ENCODE measurements around the gene PRKRIP1.
"Not testable (repeated sequence)": the region's sequence is repeated elsewhere in the genome, so short reads cannot be mapped to it uniquely, and the experiment has no call there.

The PRKRIP1 gene

GRCh38 chr7:102454468-102454867 lies 58.3 kb downstream of the PRKRIP1 start:
- Histone ChIP-seq H3K9ac (ENCODE audit: low read length) (no peak overlapping the region; the same call in 1 of the 2 replicates), H3K4me3 (ENCODE audit: low read depth, low read length, poor library complexity, severe bottlenecking) (no peak overlapping the region), H4K20me1 (ENCODE audit: insufficient read depth, low read length) (no peaks in the 10 kb centered on the region), H3K27me3 (ENCODE audit: insufficient read depth, low read length) (no peaks in the 10 kb centered on the region), H3K79me2 (ENCODE audit: insufficient read depth, low read length) (no peaks in the 10 kb centered on the region), H3K36me3 (ENCODE audit: insufficient read depth, low read length) (peaks cover 37% of the 10 kb centered on the region), H3F3A (ENCODE audit: insufficient read depth, low read length) (no peaks in the 10 kb centered on the region; the same call in 1 of the 2 replicates), H3K9me2 (ENCODE audit: low read depth, low read length) (no peaks in the 10 kb centered on the region), H3K4me1 (ENCODE audit: insufficient read depth, low read length, severe bottlenecking) (peaks cover 28% of the 10 kb centered on the region), H3K4me2 (ENCODE audit: low read length) (no peak overlapping the region), H2AFZ (ENCODE audit: low read length) (no peak overlapping the region), H3K27ac (ENCODE audit: low read depth, low read length, poor library complexity, severe bottlenecking) (peak overlapping the region; percentile 62), H3K9me3 (ENCODE audit: low read length) (no peaks in the 10 kb centered on the region)
- TF ChIP-seq EZH2 (IDR thresholded peaks at IDR 0.05; ENCODE audit: borderline replicate concordance, low read length): no peak
- no peak for TF ChIP-seq CTCF (IDR thresholded peaks at IDR 0.05; ENCODE audit: low read length)

DNA sequence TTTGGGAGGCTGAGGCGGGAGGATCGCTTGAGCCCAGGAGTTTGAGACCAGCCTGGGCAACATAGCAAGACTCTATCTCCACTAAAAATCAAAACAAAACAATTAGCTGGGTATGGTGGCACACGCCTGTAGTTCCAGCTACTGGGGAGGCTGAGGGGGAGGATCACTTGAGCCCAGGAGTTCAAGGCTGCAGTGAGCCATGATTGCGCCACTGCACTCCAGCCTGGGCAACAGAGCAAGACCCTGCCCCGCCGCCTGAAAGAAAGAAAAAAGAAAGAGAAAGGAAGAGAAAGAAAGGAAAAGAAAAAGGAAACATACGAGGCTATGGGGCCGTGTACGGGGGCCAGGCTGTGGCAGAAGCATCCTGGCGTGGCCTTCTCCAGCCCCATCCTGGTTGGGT lies 58.8 kb downstream of the PRKRIP1 start:
- not testable (repeated sequence) for H3K9me3 ChIP-seq (ENCODE audit: low read length); H3K9me2 ChIP-seq (ENCODE audit: low read depth, low read length); H3K4me2 ChIP-seq (ENCODE audit: low read length); H3K4me3 ChIP-seq (ENCODE audit: low read depth, low read length, poor library complexity, severe bottlenecking); H3K27me3 ChIP-seq (ENCODE audit: insufficient read depth, low read length); H3F3A ChIP-seq (ENCODE audit: insufficient read depth, low read length); H2AFZ ChIP-seq (ENCODE audit: low read length); H4K20me1 ChIP-seq (ENCODE audit: insufficient read depth, low read length); H3K9ac ChIP-seq (ENCODE audit: low read length); H3K79me2 ChIP-seq (ENCODE audit: insufficient read depth, low read length)
- H3K4me1 ChIP-seq (ENCODE audit: insufficient read depth, low read length, severe bottlenecking): peaks cover 28% of the 10 kb centered on the region
- peak overlapping the region; percentile 62 for H3K27ac ChIP-seq (ENCODE audit: low read depth, low read length, poor library complexity, severe bottlenecking)
- H3K36me3 ChIP-seq (ENCODE audit: insufficient read depth, low read length): peaks cover 39% of the 10 kb centered on the region

- no peaks in the 10 kb centered on the region for H3K9me2 ChIP-seq (ENCODE audit: low read depth, low read length)
- H3K9me3 ChIP-seq (ENCODE audit: low read length): no peaks in the 10 kb centered on the region
- no peak overlapping the region for H3K27ac ChIP-seq (ENCODE audit: low read depth, low read length, poor library complexity, severe bottlenecking)
- no peak overlapping the region for H3K9ac ChIP-seq (ENCODE audit: low read length)
- peaks cover 22% of the 10 kb centered on the region for H3K4me1 ChIP-seq (ENCODE audit: insufficient read depth, low read length, severe bottlenecking)
- H3K4me2 ChIP-seq (ENCODE audit: low read length): no peak overlapping the region
- H2AFZ ChIP-seq (ENCODE audit: low read length): no peak overlapping the region
- no peaks in the 10 kb centered on the region for H4K20me1 ChIP-seq (ENCODE audit: insufficient read depth, low read length)
- peaks cover 39% of the 10 kb centered on the region for H3K36me3 ChIP-seq (ENCODE audit: insufficient read depth, low read length)
- no peak overlapping the region for H3K4me3 ChIP-seq (ENCODE audit: low read depth, low read length, poor library complexity, severe bottlenecking)
- no peaks in the 10 kb centered on the region; the same call in 1 of the 2 replicates for H3F3A ChIP-seq (ENCODE audit: insufficient read depth, low read length)
- TF ChIP-seq EZH2 (IDR thresholded peaks at IDR 0.05; ENCODE audit: borderline replicate concordance, low read length): no peak
- no peak for TF ChIP-seq CTCF (IDR thresholded peaks at IDR 0.05; ENCODE audit: low read length)
- H3K79me2 ChIP-seq (ENCODE audit: insufficient read depth, low read length): no peaks in the 10 kb centered on the region
- H3K27me3 ChIP-seq (ENCODE audit: insufficient read depth, low read length): no peaks in the 10 kb centered on the region
Observed at GRCh38 chr7:102455596-102455995, 59.4 kb downstream of the PRKRIP1 start.

GRCh38 chr7:102456327-102456726 lies 60.2 kb downstream of the PRKRIP1 start:
- H3K27me3 ChIP-seq (ENCODE audit: insufficient read depth, low read length): no peaks in the 10 kb centered on the region
- no peak overlapping the region for H3K27ac ChIP-seq (ENCODE audit: low read depth, low read length, poor library complexity, severe bottlenecking)
- no peak overlapping the region for H3K4me3 ChIP-seq (ENCODE audit: low read depth, low read length, poor library complexity, severe bottlenecking)
- H3F3A ChIP-seq (ENCODE audit: insufficient read depth, low read length): no peaks in the 10 kb centered on the region; the same call in 1 of the 2 replicates
- no peak overlapping the region for H3K4me2 ChIP-seq (ENCODE audit: low read length)
- no peaks in the 10 kb centered on the region for H3K9me3 ChIP-seq (ENCODE audit: low read length)
- no peak for TF ChIP-seq CTCF (IDR thresholded peaks at IDR 0.05; ENCODE audit: low read length)
- TF ChIP-seq EZH2 (IDR thresholded peaks at IDR 0.05; ENCODE audit: borderline replicate concordance, low read length): no peak
- no peak overlapping the region for H2AFZ ChIP-seq (ENCODE audit: low read length)
- no peaks in the 10 kb centered on the region for H4K20me1 ChIP-seq (ENCODE audit: insufficient read depth, low read length)
- H3K79me2 ChIP-seq (ENCODE audit: insufficient read depth, low read length): no peaks in the 10 kb centered on the region
- H3K36me3 ChIP-seq (ENCODE audit: insufficient read depth, low read length): peaks cover 39% of the 10 kb centered on the region
- H3K9me2 ChIP-seq (ENCODE audit: low read depth, low read length): no peaks in the 10 kb centered on the region
- peaks cover 14% of the 10 kb centered on the region for H3K4me1 ChIP-seq (ENCODE audit: insufficient read depth, low read length, severe bottlenecking)
- no peak overlapping the region for H3K9ac ChIP-seq (ENCODE audit: low read length)
